Suppressor macrophage treated with lipopolysaccharide for 4 hours (primary cell): ENCODE data around the gene GPATCH8.
A peak's percentile ranks its signal among the peaks of the same experiment; 100 is the strongest.
"Not testable (repeated sequence)": the region's sequence is repeated elsewhere in the genome, so short reads cannot be mapped to it uniquely, and the experiment has no call there.

Experiments used
- DNase-seq: peaks from one replicate; pipeline ENCODE4 v3.0.0-alpha.2; 2020

GPATCH8 gene

GRCh38 chr17:44527102-44527501 lies 23.9 kb upstream of the GPATCH8 start:
- DNase-seq, result no peak

GRCh38 chr17:44523672-44523972 lies 20.4 kb upstream of the GPATCH8 start:
- DNase-seq, result no peak

DNA sequence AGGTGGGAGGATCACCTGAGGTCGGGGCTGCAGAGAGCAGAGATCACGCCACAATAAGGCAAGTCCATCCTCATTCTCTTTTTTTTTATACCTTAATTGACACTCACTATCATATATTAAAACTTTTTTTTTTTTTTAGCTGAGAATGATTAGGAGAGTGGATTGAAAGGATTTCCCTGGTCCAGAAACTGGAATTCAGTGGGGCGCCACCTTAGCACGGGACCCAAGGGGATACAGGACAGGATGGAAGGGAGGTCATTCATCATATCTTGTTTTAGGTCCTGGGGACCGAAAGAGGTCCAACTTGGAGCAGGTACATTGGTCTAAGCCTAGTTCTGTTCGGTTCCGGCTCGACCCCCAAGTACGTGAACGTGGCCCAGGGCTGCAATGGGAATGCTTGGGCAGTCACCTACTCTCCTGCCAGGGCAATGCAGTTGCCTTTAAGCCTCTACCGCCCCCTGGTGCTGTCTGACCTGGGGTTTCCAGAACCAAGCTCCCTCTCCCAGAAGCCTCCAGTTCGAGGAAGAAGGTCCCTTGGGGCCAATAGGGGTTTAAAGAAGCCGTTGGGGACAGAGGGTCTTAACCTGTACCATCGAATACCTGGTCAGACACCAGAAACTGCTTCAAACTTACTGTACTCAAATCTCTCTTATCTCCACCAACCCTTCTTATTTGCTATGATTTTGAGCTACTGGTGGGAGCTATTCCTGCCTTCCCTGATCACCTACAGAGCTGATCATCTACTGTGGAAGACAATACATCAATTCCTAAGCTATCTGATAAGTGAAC lies 19.9 kb upstream of the GPATCH8 start:
- DNase-seq, result peak; percentile 74

DNA sequence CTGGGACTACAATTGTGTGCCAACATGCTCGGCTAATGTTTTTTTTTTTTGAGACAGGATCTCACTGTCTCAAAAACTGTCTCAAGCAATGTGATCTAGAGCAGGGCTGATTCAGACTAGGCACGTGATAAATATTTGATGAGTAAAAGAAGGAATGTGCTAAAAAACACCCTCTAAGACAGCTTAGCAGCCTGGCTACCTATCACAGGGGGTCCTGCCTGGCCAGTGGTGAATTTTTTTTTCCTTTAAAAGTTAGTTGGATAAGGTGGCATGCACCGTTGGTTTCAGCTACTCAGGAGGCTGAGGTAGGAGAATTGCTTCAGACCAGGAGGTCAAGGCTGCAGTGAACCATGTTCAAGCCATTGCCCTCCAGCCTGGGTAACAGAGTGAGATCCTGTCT lies 14.8 kb upstream of the GPATCH8 start:
- no peak for DNase-seq

DNA sequence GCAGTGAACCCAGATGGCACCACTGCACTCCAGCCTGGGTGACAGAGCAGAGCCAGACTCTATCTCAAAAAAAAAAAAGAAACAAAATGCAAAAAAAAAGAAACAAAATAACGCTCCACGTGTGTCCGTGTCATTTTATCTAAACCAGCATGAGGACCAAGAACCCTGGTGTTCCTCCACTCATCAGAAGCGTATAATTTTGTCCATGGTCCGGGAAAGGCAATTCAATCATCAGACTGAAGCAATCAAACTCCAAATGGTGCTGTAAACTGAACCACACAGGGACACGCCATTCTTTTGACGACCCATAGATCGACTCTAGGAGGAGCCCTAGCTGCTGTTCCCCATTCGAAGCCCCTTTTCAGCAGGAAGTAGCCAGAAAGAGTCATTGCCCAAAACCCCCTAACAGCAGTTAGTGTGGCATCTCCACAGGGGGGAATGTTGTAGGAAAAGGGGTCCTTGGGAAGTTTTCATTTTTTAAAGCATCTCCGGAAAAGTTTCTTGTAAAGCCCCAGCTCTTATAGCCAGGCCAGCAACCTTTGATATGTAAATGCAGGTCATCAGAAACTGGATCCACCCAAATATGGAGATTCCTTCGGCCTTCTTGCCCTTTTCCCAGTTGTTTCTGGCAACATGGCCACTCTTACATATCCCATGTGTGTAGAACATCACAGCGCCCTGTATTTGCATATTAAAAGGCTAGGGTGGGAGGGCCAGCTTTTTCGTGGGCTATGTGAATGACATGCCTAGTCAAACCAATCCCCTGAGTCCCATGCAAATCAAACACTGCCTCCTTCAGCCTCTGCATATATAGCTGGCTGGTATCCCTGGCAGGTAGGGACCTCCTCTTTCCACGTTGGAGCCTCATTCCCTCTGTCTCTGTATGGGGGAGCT lies 8.3 kb upstream of the GPATCH8 start:
- not testable (repeated sequence) for DNase-seq

DNA sequence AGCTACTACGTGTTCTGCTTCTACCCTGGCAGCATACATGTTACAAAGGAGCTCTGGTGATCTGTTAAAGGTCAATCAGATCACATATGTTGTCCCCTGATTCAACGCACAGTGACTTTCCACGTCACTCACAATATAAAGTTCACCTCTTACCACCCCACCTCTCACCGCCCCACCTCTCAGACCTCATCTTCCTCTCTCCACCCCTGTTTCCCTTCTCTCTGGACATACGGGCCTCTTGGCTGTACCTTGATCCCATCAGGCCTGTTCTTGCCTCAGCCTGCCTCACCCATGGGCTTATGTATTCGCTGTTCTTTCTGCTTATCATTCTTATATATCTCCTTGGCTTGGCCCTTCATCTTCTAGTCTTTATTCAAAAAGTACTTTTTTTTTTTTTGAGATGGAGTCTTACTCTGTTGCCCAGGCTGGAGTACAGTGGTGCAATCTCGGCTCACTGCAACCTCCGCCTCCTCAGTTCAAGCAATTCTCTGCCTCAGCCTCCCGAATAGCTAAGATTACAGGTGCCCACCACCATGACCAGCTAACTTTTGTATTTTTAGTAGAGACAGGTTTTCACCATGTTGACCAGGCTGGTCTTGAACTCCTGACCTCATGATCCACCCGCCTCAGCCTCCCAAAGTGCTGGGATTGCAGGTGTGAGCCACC lies 3.9 kb upstream of the GPATCH8 start:
- not testable (repeated sequence) for DNase-seq

DNA sequence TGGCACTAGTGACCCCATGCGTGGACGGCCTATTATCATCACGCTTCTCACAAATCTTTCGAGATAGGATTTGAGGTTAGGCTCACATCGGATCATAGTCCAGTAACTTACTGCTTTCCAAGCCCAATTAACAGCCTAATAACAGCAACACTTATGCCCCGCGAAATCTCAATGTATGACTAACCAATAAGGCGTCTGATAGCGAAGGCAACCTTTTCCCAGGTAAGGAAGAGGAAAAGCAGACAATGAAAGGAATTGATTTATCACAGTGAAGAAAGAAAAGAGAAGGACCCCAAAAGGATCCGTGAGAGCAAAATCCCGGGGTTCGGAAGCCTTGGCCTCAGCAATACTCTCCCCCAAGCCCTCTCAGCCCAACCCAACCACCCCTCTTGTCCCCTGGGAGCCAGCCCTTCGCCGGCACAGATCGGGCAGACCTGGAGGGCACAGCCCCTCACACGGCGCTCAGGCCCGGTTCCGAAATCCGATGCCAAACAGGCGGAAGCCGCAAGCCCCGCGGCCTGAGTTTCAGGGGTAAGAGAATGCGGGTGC lies 534 bp downstream of the GPATCH8 start:
- DNase-seq, result peak; percentile 13

- no peak for DNase-seq
These were observed 1.3 kb downstream of the GPATCH8 start for GRCh38 chr17:44501866-44502375.

- DNase-seq, result no peak
These were observed 3.5 kb downstream of the GPATCH8 start for GRCh38 chr17:44499722-44500121.

GRCh38 chr17:44496815-44497214 lies 6.4 kb downstream of the GPATCH8 start:
- no peak for DNase-seq

DNA sequence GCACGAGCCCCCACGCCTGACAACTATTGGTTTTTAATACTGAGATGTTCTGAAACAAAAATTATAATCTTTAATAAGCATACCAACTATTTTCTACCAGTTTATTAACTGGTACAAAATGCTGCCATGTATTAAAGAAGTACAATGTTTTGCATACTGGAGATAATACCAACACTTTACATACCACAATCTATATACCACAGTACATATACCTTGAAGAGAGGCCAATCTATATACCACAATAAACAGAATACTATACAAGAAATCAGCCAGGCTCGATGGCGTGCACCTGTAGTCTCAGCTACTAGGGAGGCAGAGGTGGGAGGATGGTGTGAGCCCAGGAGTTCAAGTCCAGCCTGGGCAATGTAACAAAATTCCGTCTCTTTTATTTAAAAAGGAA lies 9.9 kb downstream of the GPATCH8 start:
- no peak for DNase-seq

DNA sequence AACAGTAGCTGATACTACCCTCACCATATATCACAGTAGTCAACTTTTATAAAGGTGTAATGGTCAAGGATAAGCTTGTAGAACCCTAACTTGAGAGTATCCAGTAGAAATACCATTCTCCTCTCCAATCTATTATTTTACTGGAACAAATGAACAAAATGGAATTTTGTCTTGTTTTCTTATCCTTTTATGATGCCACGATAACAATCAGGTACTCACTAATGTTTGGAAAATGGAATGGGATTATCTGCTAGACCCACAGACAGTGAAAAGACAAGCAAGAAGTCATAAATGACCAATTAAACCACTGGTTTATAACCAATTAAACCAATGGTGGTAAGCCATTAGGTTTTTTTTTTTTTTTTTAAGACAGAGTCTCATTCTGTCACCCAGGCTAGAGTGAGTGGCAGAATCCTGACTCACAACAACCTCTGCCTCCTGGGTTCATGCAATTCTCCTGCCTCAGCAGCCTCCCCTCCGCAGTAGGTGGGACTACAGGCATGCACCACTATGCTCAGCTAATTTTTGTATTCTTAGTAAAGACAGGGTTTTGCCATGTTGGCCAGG lies 10.4 kb downstream of the GPATCH8 start:
- DNase-seq, result no peak

DNA sequence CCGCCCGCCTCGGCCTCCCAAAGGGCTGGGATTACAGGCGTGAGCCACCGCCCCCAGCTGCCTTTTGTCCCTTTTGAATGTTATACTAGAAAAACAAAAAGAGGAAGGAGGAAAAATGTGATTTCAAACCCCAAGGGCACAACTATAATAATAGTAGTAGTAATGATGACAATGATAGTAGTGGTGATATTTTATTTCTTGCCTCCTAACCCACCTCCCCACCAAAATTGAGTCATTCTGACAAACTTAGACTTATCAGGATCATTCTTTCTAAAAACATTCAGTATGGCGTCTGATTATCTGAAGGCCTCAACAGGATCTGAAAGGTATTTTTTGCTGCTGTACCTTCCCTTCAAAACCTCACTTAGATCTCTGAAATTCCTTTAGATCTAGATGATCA lies 13.6 kb downstream of the GPATCH8 start:
- DNase-seq, result no peak

- no peak for DNase-seq
These were observed 16.0 kb downstream of the GPATCH8 start for GRCh38 chr17:44487170-44487569.

DNA sequence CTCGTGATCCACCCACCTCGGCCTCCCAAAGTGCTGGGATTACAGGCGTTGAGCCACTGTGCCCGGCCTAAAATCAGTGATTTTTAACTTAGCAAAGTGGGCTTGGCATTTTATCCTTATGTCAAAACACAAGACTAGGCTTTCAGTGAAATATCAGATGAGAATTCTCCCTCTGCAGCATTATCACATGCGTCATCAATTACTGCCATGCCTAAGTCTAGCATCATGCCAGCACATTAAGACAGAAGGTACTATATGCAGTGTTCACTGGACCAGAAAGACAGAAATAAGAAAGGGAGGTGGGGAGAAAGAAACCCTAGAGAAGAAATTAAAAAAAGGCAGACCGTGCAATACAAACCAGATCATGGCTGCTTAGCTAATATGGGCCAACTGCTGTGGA lies 29.8 kb downstream of the GPATCH8 start:
- no peak for DNase-seq

DNA sequence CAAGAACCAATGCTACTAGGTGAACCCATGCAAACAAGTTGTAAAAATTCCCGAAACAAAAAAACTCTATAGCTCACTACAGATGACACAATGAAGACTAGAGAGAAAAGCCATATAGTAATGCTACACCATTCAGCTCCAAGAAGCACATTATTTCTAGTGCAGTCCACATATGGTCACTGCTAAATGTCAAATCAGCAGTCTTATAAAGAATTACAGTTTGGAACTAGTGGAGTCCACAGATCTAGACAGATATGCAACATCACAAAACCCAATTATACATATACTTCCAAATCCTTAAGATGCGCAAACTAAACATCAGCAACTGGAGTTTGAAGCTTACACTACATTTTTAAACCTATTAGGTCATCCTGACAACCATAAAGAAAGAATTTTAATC lies 33.5 kb downstream of the GPATCH8 start:
- no peak for DNase-seq

DNA sequence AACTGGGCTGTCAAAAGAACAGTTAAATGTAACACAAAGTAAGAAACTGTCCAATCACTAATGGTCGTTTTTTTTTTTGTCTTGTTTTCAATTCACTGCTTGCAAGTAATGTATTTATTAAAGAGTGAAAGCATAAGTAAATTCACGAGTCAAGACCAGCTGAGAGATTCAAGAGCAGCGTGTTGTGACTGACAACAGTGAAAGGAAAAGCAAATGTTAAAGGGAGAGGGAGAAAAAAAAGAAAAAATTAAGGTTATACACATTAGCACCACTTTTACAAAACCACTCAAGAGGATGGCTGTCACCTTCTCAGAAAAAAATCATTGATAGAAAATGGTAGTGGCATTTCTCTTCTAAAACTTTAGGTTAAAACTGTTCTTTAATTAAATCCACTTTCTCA lies 36.1 kb downstream of the GPATCH8 start:
- DNase-seq, result no peak

DNA sequence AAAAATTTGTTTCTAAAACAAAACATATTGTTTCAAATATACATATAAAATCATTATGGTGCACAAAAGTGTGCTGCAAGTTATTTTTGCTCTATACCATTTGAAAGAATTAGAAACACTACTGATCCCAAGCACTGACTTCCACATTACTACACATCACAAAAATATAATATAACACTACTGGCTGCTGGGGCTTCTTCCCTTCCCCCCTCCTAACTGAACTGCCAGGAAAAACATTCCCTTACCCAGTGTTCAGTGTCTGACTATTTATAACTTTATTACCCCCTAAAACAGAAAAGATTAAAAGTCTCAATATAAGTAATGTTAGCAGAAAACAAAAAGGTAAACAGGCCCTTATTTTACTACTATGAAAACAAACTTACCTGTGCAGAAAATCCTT lies 36.9 kb downstream of the GPATCH8 start:
- no peak for DNase-seq

DNA sequence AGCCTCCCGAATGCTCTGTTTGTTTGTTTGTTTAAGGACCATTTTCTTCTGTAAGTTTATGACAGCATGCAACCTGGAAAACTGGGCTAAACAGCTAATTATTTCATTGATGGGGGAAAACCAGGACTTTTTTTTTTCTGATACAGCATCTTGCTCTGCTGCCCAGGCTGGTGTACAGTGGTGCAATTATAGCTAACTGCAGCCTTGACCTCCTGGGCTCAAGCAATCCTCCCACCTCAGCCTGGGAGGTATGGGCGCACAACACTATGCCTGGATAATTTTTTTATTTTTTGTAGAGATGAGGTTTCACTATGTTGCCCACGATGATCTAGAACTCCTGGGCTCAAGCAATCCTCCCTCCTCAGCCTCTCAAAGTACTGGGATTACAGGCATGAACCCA lies 37.3 kb downstream of the GPATCH8 start:
- DNase-seq, result no peak

DNA sequence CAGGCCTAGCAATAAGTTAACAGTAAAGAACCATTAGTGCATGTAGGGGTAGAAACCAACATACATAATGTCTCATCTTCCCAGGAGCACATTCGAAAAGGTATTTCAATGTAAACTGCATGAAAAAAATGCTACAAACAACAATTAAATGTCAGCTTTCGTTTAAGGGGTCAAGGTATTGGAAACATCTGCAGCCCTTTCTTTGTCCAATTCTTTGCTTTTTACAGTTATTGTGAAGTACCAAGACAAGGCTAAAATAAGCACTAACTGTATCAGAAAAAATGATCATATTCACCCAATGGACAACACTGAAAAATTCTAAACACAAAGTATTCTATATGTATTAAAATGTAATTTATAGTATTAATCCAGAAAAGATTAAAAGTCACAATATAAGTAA lies 37.9 kb downstream of the GPATCH8 start:
- no peak for DNase-seq

DNA sequence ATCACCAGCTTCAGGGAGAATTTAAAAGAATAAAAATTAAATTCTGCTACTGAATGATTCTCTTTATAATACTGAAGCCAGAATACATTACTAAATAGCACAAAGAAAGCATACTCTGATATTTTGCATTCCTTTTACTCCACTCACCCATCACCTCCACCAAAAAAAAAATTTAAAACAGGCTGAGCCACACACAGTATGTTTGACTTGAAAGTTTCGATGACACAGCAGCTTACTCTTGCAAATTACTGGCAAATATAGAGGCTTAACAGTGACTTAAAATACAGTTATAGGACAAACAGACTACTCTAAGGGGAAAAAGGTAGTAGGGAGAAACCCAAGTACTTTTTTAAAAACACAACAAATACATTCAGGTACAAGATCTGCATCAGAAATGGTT lies 39.2 kb downstream of the GPATCH8 start:
- DNase-seq, result no peak

DNA sequence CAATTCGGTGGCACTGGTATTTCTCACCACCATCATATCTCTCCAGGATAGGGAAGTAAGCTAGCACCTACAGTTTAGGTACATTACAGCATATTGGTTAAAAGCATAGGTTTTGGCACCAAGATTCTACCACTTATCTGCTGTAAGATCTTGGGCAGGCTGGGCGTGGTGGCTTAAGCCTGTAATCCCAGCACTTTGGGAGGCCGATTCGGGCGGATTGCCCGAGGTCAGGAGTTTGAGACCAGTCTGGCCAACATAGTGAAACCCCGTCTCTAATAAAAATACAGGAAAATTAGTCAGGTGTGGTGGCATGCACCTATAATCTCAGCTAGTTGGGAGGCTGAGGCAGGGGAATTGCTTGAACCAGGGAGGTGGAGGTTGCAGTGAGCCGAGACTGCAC lies 51.4 kb downstream of the GPATCH8 start:
- no peak for DNase-seq

- no peak for DNase-seq
These were observed 52.1 kb downstream of the GPATCH8 start for GRCh38 chr17:44451016-44451627.
